Measurements from ENCODE around the gene CANT1.
"Not testable (repeated sequence)": the region's sequence is repeated elsewhere in the genome, so short reads cannot be mapped to it uniquely, and the experiment has no call there.

The CANT1 gene

GRCh38 chr17:79027274-79027924, 17.8 kb upstream of the CANT1 start:
- DNase-seq = no peak

- DNase-seq = peak; percentile 74
Observed at GRCh38 chr17:79026376-79027273, 17.1 kb upstream of the CANT1 start.

- DNase-seq = no peak
Observed at GRCh38 chr17:79024901-79025737, 15.6 kb upstream of the CANT1 start.

GRCh38 chr17:79023886-79024771, 14.6 kb upstream of the CANT1 start, which contains the start of gene C1QTNF1:
Gene C1QTNF1, plus strand, starts transcription at chr17:79024169. Its CDS starts 19,800 bp downstream, at chr17:79043969.
- no peak for DNase-seq

- no peak for DNase-seq
Observed at GRCh38 chr17:79023180-79023705, 13.7 kb upstream of the CANT1 start.

GRCh38 chr17:79022507-79022991, 13.0 kb upstream of the CANT1 start:
- DNase-seq = no peak

GRCh38 chr17:79021929-79022328, 12.4 kb upstream of the CANT1 start:
- not testable (repeated sequence) for DNase-seq

- peak; percentile 72 for DNase-seq
Observed at GRCh38 chr17:79020631-79021301, 11.2 kb upstream of the CANT1 start.

GRCh38 chr17:79019632-79020584, 10.3 kb upstream of the CANT1 start:
- no peak for DNase-seq

GRCh38 chr17:79019261-79019631, 9.7 kb upstream of the CANT1 start:
- no peak for DNase-seq

GRCh38 chr17:79018370-79018695, 8.8 kb upstream of the CANT1 start:
- no peak for DNase-seq

- DNase-seq = peak; percentile 57
Observed at GRCh38 chr17:79017546-79018369, 8.2 kb upstream of the CANT1 start.

GRCh38 chr17:79014158-79014758, 4.7 kb upstream of the CANT1 start:
- DNase-seq = no peak

- DNase-seq = no peak
Observed at GRCh38 chr17:79012563-79013134, 3.1 kb upstream of the CANT1 start.

GRCh38 chr17:79011451-79012147, 2.0 kb upstream of the CANT1 start:
- DNase-seq = peak; percentile 57

- no peak for DNase-seq
Observed at GRCh38 chr17:79010304-79010646, 711 bp upstream of the CANT1 start.

- DNase-seq = no peak
Observed at GRCh38 chr17:79008666-79009387, 737 bp downstream of the CANT1 start.
